ENCODE measurements around the gene MAP2K5. TPM values are rescaled to one million over a fixed set of nuclear protein-coding genes. Genes with fewer than 3 reads are reported as not detected.

MAP2K5 gene
- polyA plus RNA-seq, 3 donors, result 18.9 to 26.7 (median 21.6) TPM

- no peak for DNase-seq (ENCODE audit: low read depth in 3 of 3, low spot score in 2 of 3)
Observed at GRCh38 chr15:67556976-67557570, 14.6 kb downstream of the MAP2K5 start.

- DNase-seq (ENCODE audit: low read depth in 3 of 3, low spot score in 2 of 3), result no peak
Observed at GRCh38 chr15:67558502-67558901, 16.0 kb downstream of the MAP2K5 start.

DNA sequence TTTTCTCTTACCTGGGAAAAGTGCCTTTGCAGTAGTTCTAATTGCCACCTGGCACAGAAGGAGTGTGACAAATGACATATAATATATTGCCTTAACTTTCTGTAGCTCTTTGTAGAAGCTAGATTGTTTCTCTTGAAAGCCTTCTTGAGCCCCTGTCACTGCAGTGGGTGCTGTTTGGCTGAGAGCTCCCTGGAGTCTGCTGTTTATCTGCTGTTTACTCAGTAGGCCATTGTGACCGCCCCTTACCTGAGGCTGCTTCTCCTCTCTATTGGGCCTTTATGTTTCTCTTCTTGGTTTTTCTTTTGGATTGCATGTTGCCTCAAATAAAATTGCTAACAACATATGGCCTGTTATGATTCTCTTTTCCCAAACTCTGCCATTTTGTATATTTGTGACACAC, 16.7 kb downstream of the MAP2K5 start:
- DNase-seq (ENCODE audit: low read depth in 3 of 3, low spot score in 2 of 3), result no peak

GRCh38 chr15:67559576-67559975, 17.1 kb downstream of the MAP2K5 start:
- DNase-seq (ENCODE audit: low read depth in 3 of 3, low spot score in 2 of 3), result no peak

GRCh38 chr15:67560320-67560719, 17.8 kb downstream of the MAP2K5 start:
- DNase-seq (ENCODE audit: low read depth in 3 of 3, low spot score in 2 of 3), result no peak

GRCh38 chr15:67563092-67563491, 20.6 kb downstream of the MAP2K5 start:
- no peak for DNase-seq (ENCODE audit: low read depth in 3 of 3, low spot score in 2 of 3)

DNA sequence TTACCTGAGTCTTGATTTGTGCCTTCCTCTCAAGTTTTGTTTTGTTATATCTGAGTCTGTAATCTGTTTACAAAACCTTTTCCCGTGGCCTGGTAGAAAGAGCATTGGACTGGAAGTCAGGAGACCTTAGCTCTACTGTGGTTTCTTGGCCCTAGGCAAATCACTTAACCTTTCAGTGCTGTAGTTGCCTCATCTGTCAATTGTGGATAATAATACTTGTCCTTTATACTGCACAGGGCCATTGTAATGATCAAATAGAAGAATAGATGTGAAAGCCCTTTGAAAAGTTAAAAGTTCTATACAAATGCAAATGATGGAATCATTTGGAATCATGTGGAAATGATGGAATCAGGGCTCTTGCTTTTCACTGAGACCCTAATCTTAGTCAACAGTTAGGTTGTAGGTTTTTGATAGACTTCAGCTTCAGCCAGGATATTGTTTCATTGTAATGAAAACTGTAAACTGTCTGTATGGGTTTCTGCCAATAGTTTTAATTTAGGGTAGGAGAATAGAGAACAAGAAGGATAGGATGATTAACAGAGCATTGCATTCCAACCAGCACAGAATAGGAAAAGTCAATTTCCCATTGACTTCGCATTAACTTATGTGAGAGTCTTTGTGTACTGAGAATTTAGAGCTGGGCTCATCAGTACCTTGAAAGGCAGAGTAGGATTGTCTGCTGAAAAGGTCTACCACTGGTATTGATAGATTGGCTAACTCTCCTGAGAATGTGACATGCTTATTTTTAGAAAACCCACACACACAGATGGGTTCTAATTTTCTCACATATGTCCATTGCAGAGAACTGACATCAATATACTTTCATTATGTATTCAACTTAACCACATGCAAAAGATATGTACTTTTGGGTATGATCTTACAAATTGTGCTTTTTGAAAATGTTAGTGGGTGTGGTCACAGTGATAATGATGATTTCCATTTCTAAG, 21.8 kb downstream of the MAP2K5 start:
- no peak for DNase-seq (ENCODE audit: low read depth in 3 of 3, low spot score in 2 of 3)

DNA sequence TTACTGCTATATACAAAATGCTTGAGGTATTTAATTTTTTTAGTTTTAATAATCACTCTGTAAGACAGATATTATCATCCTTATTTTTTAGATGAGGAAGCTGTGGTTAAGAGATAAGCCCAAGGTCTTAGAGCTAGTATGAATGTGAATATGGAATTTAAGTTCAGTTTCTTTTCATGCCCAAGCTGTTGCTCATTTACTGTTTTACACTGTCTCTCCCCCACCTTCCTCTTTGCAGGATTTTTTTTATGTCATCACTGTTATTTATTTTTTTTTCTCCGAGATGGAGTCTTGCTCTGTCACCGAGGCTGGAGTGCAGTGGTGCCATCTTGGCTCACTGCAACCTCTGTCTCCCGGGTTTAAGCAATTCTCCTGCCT, 22.5 kb downstream of the MAP2K5 start:
- no peak for DNase-seq (ENCODE audit: low read depth in 3 of 3, low spot score in 2 of 3)

GRCh38 chr15:67569668-67570067, 27.2 kb downstream of the MAP2K5 start:
- DNase-seq (ENCODE audit: low read depth in 3 of 3, low spot score in 2 of 3), result no peak

DNA sequence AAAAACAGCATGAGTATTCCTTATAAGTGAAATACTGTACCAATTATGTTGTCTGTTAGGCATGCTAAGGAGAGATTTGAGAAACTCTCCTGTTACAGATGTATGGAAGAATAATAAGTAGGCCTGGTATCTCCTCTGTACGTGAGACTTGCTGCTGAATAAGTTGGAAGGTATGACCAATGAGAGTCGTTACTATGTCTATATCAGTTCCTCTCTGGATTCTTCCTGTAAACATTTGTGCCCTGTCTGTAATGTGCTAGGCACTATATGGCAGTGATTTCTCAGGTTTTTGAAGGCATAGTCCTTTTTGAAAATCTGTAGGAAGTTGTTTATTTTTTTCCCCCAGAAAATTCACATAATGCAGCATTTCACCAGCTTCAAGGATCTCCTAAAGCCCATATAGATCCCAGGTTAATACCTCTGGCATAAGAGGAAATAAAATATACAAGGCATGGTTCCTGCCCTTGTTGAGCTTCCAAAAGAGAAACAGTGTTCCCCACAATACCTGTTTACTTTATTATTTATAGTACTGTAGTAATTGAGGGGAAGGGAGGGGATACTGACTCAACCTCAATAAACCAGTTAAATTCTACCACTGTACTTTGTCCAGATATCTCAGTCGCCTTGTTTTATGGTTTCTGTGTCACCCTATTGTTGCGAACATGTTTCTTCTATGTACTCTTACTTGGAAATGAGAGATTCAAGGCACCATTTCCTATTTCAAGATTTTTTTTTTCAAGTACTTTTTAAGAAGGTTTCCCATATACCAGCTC, 28.6 kb downstream of the MAP2K5 start:
- DNase-seq (ENCODE audit: low read depth in 3 of 3, low spot score in 2 of 3), result no peak

DNA sequence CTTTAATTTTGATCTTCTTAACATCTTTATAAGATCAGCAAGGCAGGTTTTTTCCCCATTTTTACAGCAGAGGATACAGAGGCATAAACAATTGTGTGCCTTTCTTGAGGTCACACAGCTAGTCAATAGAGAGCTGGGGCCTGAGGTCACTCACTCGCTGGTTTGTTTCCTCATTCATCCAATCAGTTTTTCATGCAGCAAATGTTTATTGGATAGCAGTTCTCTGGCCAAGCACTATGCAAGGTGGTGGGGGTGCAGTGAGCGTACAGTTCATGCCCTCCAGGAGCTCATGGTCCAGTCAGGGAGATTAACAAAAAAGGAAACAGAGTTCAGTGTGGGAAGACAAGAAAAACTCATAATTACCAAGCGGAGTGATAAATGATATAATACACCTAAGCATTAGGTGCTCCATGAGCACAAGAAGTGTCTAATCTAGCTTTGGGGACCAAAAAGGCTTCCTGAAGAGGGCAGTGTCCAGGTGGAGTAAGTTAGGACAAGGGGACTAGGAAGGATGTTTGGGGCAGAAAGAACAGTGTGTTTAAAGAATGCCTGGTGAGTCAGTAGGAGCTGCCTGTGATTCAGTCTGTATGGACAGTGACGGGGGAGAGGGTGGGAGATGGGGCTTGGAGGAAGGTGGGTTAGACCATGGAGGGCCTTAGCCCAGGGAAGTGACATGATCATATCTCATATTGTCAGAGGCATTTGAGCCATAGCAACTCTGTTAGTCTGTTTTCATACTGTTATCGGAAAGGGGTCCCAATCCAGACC, 29.3 kb downstream of the MAP2K5 start:
- no peak for DNase-seq (ENCODE audit: low read depth in 3 of 3, low spot score in 2 of 3)

- no peak for DNase-seq (ENCODE audit: low read depth in 3 of 3, low spot score in 2 of 3)
Observed at GRCh38 chr15:67573194-67573593, 30.7 kb downstream of the MAP2K5 start.

DNA sequence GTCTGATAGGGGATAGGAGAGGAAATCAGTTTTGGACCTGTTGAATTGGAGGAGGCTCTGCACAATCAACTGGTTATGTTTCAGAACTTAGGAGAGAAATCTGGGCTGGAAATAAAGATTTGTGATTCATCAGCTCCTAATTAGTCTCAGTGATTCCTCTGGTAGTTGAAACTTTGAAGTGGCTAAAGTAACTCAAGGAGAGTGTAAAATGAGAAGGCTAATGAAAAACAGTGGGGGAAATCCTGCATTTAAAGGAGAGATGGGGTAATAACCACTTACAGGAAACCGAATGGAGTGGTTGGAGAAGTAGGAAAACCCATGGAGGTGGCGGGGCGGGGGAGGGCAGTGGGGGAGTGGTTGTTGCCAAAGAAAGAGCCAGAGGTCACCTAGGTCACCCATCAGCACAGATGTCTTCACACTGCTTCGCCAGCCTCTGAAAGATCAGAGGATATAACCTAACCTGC, 32.6 kb downstream of the MAP2K5 start:
- no peak for DNase-seq (ENCODE audit: low read depth in 3 of 3, low spot score in 2 of 3)

DNA sequence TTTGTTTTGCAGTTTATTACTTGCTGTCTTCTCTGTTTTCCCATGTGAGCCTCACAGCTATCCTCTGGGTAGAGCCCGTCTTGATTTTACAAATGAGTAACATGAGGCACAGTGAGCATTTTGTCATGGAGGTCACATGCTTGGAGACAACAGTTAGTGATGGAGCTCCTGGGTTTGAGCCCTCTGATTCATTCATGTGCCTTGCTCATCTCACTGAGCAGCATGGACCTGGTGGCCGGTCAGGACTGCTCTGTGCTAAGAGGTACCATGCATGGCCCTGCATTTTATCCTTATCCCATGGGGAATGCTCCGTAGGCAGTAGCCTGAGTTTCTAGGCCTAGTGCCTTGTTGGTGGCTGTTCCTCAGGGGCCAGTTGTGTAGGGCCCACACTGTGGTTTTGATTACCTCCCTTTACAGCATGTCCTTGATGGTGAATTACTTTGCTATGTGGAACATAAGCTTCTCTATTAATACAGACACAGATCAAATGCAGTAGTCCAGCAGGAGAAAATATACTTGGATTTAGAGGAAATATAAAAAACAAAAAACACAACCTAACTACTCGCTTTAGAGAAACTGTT, 35.6 kb downstream of the MAP2K5 start:
- no peak for DNase-seq (ENCODE audit: low read depth in 3 of 3, low spot score in 2 of 3)

- no peak for DNase-seq (ENCODE audit: low read depth in 3 of 3, low spot score in 2 of 3)
Observed at GRCh38 chr15:67579164-67579563, 36.7 kb downstream of the MAP2K5 start.

GRCh38 chr15:67579967-67580366, 37.5 kb downstream of the MAP2K5 start:
- no peak for DNase-seq (ENCODE audit: low read depth in 3 of 3, low spot score in 2 of 3)

GRCh38 chr15:67584157-67584556, 41.7 kb downstream of the MAP2K5 start:
- peak in 1 of 3 donors; percentile 27 for DNase-seq (ENCODE audit: low read depth in 3 of 3, low spot score in 2 of 3)

DNA sequence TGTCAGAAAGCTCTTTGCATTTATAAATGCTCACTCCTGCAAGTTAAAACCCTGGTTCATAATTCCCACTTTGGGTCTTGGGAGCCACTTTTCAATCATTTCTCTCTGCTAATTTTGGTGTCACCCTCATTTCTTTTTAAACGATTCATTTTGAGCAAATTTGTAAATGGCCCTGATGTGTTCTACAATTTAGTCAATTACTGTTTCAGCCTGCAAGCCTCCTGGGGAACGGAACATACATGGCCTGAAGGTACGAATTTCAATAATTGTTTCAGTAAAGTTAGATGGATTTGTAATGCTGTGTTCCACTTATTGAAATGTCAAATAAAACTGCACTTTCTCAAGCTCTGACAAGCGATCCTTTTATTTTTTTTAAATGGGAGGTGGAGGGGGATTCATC, 43.2 kb downstream of the MAP2K5 start:
- DNase-seq (ENCODE audit: low read depth in 3 of 3, low spot score in 2 of 3), result no peak

GRCh38 chr15:67587331-67587730, 44.8 kb downstream of the MAP2K5 start:
- no peak for DNase-seq (ENCODE audit: low read depth in 3 of 3, low spot score in 2 of 3)

DNA sequence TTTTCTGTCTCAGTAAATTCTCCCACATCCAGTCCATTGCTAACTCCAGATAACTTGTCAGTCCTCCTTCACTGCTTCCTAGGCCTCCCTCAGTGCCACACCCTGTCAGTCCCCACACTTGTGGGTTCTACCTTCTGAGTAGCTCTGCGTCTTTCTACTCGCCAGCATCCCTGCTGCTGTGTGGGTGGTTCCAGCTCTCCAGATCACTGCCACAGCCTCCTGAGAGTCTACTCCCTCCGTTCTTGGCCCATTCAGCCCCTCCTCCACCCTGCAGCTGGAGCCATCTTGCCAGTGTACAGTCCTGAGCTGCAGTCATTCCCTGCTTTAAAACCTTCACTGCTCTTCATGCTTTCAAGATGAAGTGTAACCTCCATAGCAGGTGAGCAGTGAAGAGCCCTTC, 45.3 kb downstream of the MAP2K5 start:
- no peak for DNase-seq (ENCODE audit: low read depth in 3 of 3, low spot score in 2 of 3)

Data from right renal cortex interstitium (tissue), 3 donors.